ENCODE measurements around the gene IQSEC1. TPM values are rescaled to one million over a fixed set of nuclear protein-coding genes. Genes with fewer than 3 reads are reported as not detected.

The IQSEC1 gene
- total RNA-seq, 1 donor from 2014 or later, result 63.1 TPM

- DNase-seq, result no peak
These were observed 6.4 kb downstream of the IQSEC1 start for GRCh38 chr3:13066834-13067233.

DNA sequence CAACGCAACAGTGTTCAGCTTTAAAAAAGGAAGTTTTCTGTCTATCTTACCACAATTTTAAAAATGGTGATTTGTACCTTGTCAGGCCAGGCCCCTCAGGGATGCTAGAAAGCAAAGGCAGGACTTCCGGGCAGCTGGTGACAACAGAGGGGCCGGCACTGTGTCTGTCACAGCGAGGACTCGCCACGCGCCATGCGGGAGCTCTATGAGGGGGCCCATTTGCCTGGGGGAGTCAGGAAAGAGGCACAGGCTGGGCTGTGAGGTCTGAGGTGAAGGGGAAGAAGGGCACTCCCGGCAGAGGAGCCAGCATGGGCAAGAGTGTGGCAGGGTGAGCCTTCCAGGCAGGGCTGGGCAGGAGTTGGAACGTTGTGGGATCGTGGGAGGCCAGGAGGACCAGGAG is 7.0 kb downstream of the IQSEC1 start:
- DNase-seq, result no peak

DNA sequence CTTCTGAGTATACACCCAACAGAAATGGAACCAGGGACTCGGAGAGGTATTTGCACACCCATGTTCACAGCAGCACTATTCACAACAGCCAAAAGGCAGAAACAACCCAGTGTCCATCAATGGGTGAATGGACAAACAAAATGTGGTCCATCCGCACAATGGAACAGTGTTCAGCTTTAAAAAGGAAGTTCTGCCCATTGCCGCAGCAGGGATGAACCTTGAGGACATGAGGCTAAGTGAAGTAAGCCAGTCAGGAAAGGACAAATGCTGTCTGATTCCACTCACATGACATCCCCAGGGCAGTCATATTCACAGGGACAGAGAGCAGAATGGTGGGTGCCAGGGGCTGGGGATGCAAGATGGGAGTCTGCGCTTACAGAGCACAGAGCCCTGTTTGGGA is 7.5 kb downstream of the IQSEC1 start:
- DNase-seq, result no peak

GRCh38 chr3:13064964-13065363 is 8.3 kb downstream of the IQSEC1 start:
- no peak for DNase-seq

DNA sequence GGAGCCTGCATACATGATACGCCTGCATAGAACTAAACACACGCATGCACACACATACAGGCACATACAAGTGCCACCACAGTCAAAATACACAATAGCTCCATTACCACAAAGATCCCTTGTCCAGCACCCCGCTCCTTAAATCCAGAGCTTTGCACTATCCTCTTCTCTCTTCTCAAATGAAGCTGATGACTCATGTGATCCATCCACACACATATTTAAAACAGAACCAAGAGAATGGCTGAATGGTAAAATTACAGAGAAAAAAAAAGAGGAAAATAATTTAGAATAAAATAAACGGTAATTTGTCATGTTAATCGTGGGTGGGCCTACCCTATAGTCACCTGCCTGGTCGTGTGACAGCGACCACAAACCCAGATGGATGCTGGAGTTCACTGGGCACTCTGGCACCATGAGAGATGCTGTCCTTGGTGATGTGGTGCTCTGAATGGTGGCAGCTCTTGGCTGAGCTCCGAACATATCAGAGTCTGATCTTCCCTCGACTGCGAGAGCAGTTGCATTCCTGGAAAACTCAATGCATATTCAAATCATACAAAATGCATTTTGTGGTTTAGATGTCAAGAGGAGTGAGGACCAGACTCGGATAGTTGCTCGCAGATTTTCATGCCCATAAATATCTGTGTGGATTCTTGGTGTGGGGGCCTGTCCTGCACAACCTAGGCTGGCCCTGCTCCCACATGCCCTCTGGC is 8.9 kb downstream of the IQSEC1 start:
- no peak for DNase-seq

- DNase-seq, result no peak
These were observed 10.0 kb downstream of the IQSEC1 start for GRCh38 chr3:13063225-13063624.

DNA sequence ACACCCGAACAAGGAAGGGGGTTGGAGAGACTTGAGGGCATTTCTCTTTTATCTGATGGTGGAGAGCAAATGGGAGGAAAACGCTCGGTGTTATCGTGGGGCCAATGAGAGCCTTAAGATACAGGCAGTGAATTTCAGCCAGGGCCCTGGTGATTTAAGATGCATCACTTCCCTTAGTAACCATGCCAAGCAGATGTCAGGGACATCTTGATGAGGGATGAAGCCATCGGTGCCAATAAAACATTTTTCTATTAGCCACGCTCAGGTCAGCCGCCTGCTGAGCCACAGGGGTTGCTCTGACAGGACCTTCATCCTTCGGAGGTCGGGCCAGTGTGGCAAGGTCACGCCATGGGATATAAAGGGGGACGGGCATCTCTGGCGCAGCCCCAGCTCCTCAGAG is 10.6 kb downstream of the IQSEC1 start:
- no peak for DNase-seq

DNA sequence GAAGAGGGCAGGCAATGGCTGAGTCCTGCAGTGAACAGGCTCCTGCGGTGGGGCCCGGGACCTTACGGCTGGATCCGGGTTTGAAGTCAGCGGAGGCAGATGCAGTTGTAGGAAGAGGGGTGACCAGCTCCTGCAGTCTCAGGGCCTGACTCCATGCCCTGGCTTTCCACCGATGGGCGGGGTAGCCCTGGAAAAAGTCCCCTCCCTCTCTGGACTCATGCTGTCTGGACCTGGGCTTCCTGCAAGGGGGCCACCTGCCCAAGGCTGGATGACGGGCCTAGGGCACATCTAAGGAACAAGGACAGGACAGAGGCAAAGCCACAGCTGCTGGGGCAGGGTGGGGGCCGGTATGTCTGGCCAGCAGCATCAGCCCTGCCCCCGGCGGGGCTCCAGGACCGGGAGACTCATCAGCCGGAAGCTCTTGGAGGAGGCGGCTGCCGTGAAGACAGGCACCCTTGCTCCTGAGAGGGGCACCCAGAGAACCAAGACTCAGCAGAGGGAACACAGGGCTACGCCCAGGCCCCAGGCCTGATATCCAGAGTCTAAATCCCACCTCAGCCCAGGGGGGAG is 12.8 kb downstream of the IQSEC1 start:
- no peak for DNase-seq

DNA sequence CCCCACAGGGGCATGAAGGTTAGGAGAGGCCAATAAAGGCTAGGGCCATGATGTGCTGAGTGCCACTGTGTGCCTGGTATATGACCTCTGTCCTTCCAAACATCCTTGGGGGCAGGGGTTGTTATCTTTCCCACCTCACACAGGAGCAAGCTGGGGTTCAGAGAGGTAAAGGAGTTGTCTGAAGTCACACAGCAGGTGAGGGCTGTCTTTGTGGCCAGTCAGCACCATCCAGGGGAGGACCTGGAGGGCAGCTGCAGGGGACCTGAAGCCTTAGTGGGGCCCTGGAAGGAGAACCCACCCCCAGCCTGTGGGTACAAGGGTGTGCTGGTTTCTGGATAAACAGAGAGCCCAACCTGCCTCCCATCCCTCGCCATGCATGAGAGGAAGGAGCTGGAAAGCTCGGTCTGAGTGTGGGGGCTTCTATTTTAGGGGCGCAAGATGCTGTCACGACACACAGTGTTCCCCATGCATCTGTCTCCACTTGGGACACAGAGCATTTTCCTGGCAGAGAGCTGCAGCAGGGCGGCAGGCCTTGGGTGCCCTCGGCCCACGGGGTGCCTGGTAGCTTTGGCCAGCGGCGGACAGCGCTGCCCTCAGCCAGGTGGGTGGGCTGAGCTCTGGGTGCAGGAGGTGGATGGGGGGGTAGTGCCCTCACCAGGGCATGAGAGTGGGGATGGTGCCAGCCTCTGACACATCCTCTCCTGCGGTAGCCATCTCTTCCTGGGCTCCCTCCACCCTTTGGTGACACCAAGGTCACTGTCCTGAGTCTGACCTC is 14.7 kb downstream of the IQSEC1 start:
- no peak for DNase-seq

GRCh38 chr3:13057282-13058040 is 15.8 kb downstream of the IQSEC1 start:
- no peak for DNase-seq

GRCh38 chr3:13055634-13056033 is 17.6 kb downstream of the IQSEC1 start:
- no peak for DNase-seq

GRCh38 chr3:13054341-13055285 is 18.6 kb downstream of the IQSEC1 start:
- no peak for DNase-seq

- no peak for DNase-seq
These were observed 19.3 kb downstream of the IQSEC1 start for GRCh38 chr3:13053893-13054292.

- no peak for DNase-seq
These were observed 19.8 kb downstream of the IQSEC1 start for GRCh38 chr3:13053420-13053819.

- no peak for DNase-seq
These were observed 20.9 kb downstream of the IQSEC1 start for GRCh38 chr3:13052191-13052820.

DNA sequence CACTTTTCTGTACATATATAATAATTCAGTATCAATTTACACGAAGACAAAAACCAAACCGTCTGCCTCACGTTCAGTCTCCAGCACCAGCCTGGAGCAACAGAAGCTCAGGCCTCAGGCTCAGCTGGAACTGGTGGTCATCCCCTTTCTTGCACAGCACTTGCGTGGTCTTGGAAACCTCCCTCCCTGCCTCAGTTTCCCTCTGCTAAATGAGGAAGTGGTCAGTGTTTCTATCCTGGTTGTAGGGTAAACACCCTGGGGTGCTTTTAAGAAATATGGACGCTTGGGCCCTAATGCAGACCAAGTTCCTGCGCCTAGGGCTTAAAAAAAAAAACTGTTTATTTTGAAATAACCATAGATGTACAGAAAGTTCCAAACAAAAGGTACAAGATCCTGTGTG is 21.6 kb downstream of the IQSEC1 start:
- DNase-seq, result no peak

DNA sequence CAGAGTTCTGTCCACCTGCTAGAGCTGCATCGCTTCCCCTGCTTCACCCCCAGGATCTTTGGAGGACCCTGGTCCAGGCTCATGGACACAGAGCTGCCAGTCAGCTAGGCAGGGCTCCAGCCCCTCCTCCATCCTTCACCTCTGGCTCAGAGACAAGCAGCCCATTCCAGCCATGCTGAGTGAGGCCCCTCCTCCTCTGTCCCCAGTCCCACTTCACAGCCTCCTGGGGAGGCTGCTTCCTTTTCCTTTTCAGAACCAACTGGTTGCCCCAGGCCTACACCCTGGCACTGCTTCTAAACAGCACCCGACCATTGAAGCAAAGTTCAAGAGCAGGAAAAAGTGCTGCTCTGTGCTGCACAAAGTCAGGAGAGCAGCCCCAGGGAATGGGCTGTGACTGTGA is 22.2 kb downstream of the IQSEC1 start:
- DNase-seq, result no peak

DNA sequence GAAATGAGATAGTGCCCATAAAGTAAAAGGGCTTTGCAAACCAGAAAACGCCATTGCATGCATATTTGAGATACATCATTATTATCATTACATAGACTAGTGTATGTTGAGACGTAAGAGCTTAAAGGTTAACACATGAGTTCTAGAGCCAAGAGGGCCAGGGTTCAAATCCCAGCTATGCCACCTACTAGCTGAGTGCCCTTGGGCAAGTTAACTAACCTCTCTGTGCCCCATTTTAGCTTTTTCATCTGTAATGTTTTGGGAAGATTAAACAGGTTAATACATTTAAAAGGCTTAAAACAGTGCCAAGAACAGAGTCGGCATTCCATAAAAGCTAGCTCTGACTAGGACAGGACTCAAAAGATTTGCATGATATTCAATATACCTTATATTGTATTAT is 22.8 kb downstream of the IQSEC1 start:
- DNase-seq, result no peak

- DNase-seq, result no peak
These were observed 23.8 kb downstream of the IQSEC1 start for GRCh38 chr3:13049400-13049799.

GRCh38 chr3:13047296-13048165 is 25.7 kb downstream of the IQSEC1 start:
- no peak for DNase-seq
